ENCODE measurements around the gene ADAM17. TPM values are rescaled to one million over a fixed set of nuclear protein-coding genes. Genes with fewer than 3 reads are reported as not detected.

The ADAM17 gene
- total RNA-seq, 1 experiment from 2014 or later: 50.0 TPM

GRCh38 chr2:9594366-9595054, 38.9 kb upstream of the ADAM17 start:
- no peak overlapping the region for H3K4me3 ChIP-seq (ENCODE audit: low read depth in 2 of 2, low read length in 2 of 2)
- intact Hi-C loops (cut with micrococcal nuclease; ENCODE audit: unreplicated experiment) (no loop called here), in situ Hi-C loops (cut with HindIII; ENCODE audit: low pct_unique_long_range_greater_than_20kb, low sequenced_read_pairs) (no loop called here)
- CTCF ChIA-PET: no interaction called here
- no peaks in the 10 kb centered on the region for H3K27me3 ChIP-seq (ENCODE audit: control insufficient read depth, insufficient read depth, low read length)
- peaks cover 17% of the 10 kb centered on the region for H3K36me3 ChIP-seq (ENCODE audit: control insufficient read depth, insufficient read depth, low read length)
- peak; percentile 78 for ATAC-seq
- peak overlapping the region; percentile 70 for H3K27ac ChIP-seq (ENCODE audit: low read length)
- BruUV-seq (replicated peaks): no TSS peak
- no peak for TF ChIP-seq REST (IDR thresholded peaks at IDR 0.05; ENCODE audit: insufficient read depth in 1 of 2, low read depth in 2 of 2, low read length in 1 of 2)
- no peak for TF ChIP-seq CTCF (IDR thresholded peaks at IDR 0.05)
- no peak for TF ChIP-seq POLR2AphosphoS5 (IDR thresholded peaks at IDR 0.05; ENCODE audit: low read depth, low read length)
- no peak for TF ChIP-seq TCF7L2 (IDR thresholded peaks at IDR 0.05; ENCODE audit: low read depth, low read length)
- TF ChIP-seq SIN3A (IDR thresholded peaks at IDR 0.05; ENCODE audit: borderline replicate concordance, insufficient read depth, low read depth, low read length): no peak
- H3K4me1 ChIP-seq (ENCODE audit: control insufficient read depth, insufficient read depth, low read length): peaks cover 35% of the 10 kb centered on the region
- DNase-seq (ENCODE audit: low read depth, low spot score): no peak
- POLR2A ChIA-PET: interaction anchor here (0.6 kb wide), 1 partner anchor 18 kb away, joined by 9 read pairs; no protein-coding TSS in a partner anchor
- H3K9me3 ChIP-seq (ENCODE audit: control insufficient read depth, insufficient read depth, low read depth, low read length): no peaks in the 10 kb centered on the region

- Histone ChIP-seq H3K27me3 (ENCODE audit: control insufficient read depth, insufficient read depth, low read length) (no peaks in the 10 kb centered on the region), H3K9me3 (ENCODE audit: control insufficient read depth, insufficient read depth, low read depth, low read length) (no peaks in the 10 kb centered on the region), H3K4me1 (ENCODE audit: control insufficient read depth, insufficient read depth, low read length) (peaks cover 35% of the 10 kb centered on the region), H3K36me3 (ENCODE audit: control insufficient read depth, insufficient read depth, low read length) (peaks cover 21% of the 10 kb centered on the region), H3K4me3 (ENCODE audit: low read depth in 2 of 2, low read length in 2 of 2) (no peak overlapping the region), H3K27ac (ENCODE audit: low read length) (no peak overlapping the region; the same call in 1 of the 2 replicates)
- no TSS peak for BruUV-seq (replicated peaks)
- CTCF ChIA-PET: no interaction called here
- POLR2A ChIA-PET: no interaction called here
- TF ChIP-seq REST (IDR thresholded peaks at IDR 0.05; ENCODE audit: insufficient read depth in 1 of 2, low read depth in 2 of 2, low read length in 1 of 2) (no peak), TCF7L2 (IDR thresholded peaks at IDR 0.05; ENCODE audit: low read depth, low read length) (no peak), POLR2AphosphoS5 (IDR thresholded peaks at IDR 0.05; ENCODE audit: low read depth, low read length) (no peak), SIN3A (IDR thresholded peaks at IDR 0.05; ENCODE audit: borderline replicate concordance, insufficient read depth, low read depth, low read length) (no peak), CTCF (IDR thresholded peaks at IDR 0.05) (no peak)
- in situ Hi-C loops (cut with HindIII; ENCODE audit: low pct_unique_long_range_greater_than_20kb, low sequenced_read_pairs) (no loop called here), intact Hi-C loops (cut with micrococcal nuclease; ENCODE audit: unreplicated experiment) (no loop called here)
- DNase-seq (ENCODE audit: low read depth, low spot score) (no peak), ATAC-seq (no peak)
Observed at GRCh38 chr2:9593925-9594324, 38.3 kb upstream of the ADAM17 start.

All from Panc1 (cell line).